BJ (cell line): ENCODE measurements around the gene CFAP141. TPM values are rescaled to one million over a fixed set of nuclear protein-coding genes. Genes with fewer than 3 reads are reported as not detected.

Experiments used
- CTCF ChIA-PET: fragments of 350-600 bp; formaldehyde crosslinking; extraction: SDS; loops from one replicate; lab custom pipeline; 2021; ENCODE audit warnings: antibody characterized with exemption, inconsistent platforms; lab: Yijun Ruan, JAX
- POLR2A ChIA-PET: fragments of 300-600 bp; sonication (Branson Sonifier 250); formaldehyde crosslinking; extraction: SDS; loops from one replicate; lab custom pipeline; 2021; ENCODE audit warnings: antibody characterized with exemption; lab: Charles Lee
- DNase-seq: peaks from one replicate; pipeline ENCODE4 v3.0.0-alpha.2; 2011; ENCODE audit warnings: low read depth
- H3K27me3 ChIP-seq: 2 replicates; pipeline ENCODE4 v1.6.0; 2011; ENCODE audit warnings: low read length; ENCODE audit not compliant: control insufficient read depth, insufficient read depth
- H3K36me3 ChIP-seq: 2 replicates; pipeline ENCODE4 v1.5.1; 2011; ENCODE audit warnings: low read length; ENCODE audit not compliant: control insufficient read depth, insufficient read depth
- H3K4me3 ChIP-seq: 2 replicates; pipeline ENCODE4 v1.5.1; 2011; ENCODE audit warnings: low read depth, mild to moderate bottlenecking, control low read depth, low read length
- polyA plus RNA-seq: library from polyadenylated mRNA; depleted of rRNA; stranded (reverse); fragments of >200 nt; gene quantifications from 2 replicates; pipeline ENCODE4 v1.2.3, GENCODE V29; 2011
- TF ChIP-seq, protein P1 (sequence below): IDR thresholded peaks from 2 replicates; pipeline ENCODE4 v1.5.1; 2011; ENCODE audit warnings: low read depth, mild to moderate bottlenecking, control low read depth, inconsistent platforms, low read length, moderate library complexity; ENCODE audit not compliant: insufficient read depth

Gene CFAP141
- polyA plus RNA-seq, 1 experiment, result not detected

DNA sequence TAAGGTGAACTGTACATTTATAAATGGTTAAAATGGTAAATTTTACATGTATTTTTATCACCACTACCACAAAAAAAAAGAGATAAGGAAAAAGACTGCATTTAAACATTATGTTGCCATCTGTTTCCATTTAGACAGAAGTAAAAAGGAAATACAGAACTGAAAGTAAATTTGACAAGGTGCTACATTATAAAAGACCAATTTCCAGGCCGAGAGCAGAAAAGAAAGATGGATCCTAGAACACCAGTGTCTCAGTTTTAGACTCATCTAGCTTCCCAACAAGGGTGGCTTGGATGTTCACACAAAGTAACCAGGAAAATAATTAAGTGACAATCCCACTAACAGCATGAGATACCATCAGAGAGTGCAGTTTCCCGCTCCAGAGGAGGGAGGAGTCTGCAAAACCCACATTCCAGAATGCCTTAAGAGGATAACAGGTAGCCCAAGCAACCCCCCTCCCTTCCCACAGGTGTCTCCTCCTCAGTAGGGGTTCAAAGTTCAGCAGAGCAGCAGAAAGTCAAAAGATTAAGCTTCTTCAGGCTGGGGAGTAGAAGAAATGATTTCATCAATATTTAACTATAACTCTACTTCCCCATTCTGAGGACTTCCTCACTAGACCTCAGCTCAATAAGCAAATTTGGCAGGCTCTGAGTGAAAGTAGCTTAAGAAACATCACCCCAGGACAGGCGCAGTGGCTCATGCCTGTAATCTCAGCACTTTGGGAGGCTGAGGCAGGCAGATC, 26.0 kb downstream of the CFAP141 start:
- DNase-seq, result no peak
- no peaks in the 10 kb centered on the region for H3K27me3 ChIP-seq
- H3K36me3 ChIP-seq, result peaks cover 4% of the 10 kb centered on the region
- TF ChIP-seq, protein P1, sequence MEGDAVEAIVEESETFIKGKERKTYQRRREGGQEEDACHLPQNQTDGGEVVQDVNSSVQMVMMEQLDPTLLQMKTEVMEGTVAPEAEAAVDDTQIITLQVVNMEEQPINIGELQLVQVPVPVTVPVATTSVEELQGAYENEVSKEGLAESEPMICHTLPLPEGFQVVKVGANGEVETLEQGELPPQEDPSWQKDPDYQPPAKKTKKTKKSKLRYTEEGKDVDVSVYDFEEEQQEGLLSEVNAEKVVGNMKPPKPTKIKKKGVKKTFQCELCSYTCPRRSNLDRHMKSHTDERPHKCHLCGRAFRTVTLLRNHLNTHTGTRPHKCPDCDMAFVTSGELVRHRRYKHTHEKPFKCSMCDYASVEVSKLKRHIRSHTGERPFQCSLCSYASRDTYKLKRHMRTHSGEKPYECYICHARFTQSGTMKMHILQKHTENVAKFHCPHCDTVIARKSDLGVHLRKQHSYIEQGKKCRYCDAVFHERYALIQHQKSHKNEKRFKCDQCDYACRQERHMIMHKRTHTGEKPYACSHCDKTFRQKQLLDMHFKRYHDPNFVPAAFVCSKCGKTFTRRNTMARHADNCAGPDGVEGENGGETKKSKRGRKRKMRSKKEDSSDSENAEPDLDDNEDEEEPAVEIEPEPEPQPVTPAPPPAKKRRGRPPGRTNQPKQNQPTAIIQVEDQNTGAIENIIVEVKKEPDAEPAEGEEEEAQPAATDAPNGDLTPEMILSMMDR, result no peak
- ChIA-PET CTCF (interaction anchor here (1.6 kb wide), 1 partner anchor 145 kb away, joined by 3 read pairs; the partner anchor contains the start of gene ATP8B2), POLR2A (no interaction called here)
- no peak overlapping the region for H3K4me3 ChIP-seq

DNA sequence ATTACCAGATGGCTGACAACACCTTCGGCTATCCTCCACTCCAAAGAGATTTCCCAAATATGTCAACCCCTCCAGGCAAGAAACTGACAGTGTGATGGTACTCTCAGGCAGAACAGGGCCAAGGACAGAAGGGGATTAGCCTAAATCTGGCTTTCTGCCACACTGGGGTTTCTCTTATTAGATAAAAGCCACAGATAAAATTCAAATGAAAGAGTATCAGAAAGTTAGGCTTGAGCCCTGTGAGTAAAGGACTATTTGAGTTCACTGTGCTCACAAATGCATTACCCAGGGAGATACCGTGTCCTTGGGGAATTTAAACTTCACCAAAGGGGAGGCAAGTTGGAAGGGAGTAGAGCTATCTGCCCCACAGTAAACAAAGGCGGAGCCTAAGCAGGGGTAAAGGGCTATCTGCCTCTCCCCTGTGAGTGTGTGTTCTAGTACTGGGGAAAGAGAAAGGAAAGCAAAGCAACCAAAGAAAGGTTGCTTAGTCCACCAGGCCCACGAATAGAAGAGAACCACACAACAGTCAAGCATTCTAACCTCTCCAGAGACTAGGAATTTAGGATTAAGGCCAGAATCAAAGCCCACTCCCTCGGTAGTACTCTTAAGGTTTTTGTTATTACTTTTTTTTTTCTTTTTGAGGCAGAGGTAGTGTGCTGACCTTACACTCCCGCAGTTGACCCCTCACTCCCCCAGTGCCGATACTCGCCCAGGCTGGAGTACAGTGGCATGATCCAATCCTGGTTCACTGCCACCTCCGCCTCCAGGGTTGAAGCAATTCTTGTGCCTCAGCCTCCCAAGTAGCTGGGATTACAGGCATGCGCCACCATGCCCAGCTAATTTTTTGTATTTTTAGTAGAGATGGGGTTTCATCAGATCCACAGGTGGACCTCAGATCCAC, 27.0 kb downstream of the CFAP141 start:
- TF ChIP-seq, protein P1, result no peak
- ChIA-PET CTCF (interaction anchor here (1.6 kb wide), 1 partner anchor 146 kb away, joined by 3 read pairs; the partner anchor contains the start of gene ATP8B2), POLR2A (interaction anchor here (0.6 kb wide), 1 partner anchor 189 kb away, joined by 3 read pairs; the partner anchor contains the start of gene RPS27)
- Histone ChIP-seq H3K36me3 (peaks cover 5% of the 10 kb centered on the region), H3K27me3 (no peaks in the 10 kb centered on the region), H3K4me3 (no peak overlapping the region)
- DNase-seq, result no peak

DNA sequence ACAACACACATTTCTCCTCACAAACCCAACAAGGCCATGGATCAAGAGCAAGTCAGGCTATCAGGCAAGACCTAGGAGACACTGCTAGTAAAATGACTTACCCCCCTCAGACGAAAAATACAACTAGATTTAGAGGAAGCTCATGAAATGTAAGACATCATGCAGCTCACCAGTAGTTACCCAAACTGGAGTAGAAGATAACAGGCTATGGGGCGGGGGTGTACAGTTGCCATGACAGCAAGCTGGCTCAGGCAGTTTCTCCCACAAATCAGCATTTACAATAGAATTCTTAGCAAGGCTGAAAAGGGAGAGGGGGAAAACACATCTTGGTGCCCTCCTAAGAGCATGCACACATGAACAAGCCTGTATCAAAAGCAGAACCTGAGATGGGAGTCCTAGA, 28.1 kb downstream of the CFAP141 start:
- no peaks in the 10 kb centered on the region for H3K27me3 ChIP-seq
- ChIA-PET CTCF (no interaction called here), POLR2A (no interaction called here)
- H3K36me3 ChIP-seq, result peaks cover 7% of the 10 kb centered on the region
- no peak overlapping the region for H3K4me3 ChIP-seq
- no peak for DNase-seq
- TF ChIP-seq, protein P1, result no peak

DNA sequence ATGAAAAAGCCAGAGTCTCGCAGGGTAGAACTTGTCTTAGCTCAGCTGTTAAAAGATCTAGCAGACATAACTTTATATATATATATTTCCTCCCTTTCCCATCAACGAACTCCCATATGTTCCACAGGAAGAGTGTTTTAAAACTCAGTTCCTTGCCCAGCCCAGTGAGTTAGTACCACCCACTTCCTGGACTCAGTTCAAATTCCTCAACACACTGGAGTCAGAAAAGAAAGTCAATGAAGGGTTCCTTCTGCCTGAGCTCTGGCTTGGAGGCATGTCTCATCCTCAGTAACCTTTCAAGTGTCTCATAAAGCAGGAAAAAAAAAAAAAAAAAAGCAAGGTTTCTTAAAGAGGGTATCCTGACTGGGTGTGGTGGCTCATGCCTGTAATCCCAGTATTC, 29.8 kb downstream of the CFAP141 start:
- TF ChIP-seq, protein P1, result no peak
- Histone ChIP-seq H3K36me3 (peaks cover 20% of the 10 kb centered on the region), H3K4me3 (no peak overlapping the region), H3K27me3 (no peaks in the 10 kb centered on the region)
- no peak for DNase-seq
- ChIA-PET POLR2A (interaction anchor here (0.7 kb wide), 1 partner anchor 53 kb away, joined by 3 read pairs; no protein-coding TSS in a partner anchor), CTCF (interaction anchor here (2.1 kb wide), 1 partner anchor 14 kb away, joined by 4 read pairs; no protein-coding TSS in a partner anchor)

DNA sequence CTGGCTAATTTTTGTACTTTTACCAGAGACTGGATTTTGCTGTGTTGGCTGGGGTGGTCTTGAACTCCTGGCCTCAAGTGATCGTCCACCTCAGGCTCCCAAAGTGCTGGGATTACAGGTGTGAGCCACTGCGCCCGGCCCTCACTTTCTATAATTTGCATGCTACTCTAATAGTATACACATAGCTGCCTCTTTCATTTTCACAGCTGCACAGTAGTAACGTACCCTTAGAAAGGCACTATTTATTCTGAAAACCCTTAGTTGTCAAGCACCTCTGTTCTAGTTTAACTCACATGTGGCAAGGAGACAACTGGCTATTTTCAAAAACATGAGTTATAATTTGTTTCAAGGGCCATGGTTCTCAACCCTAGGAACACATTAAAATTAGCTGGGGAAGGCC, 31.5 kb downstream of the CFAP141 start:
- Histone ChIP-seq H3K4me3 (no peak overlapping the region), H3K27me3 (no peaks in the 10 kb centered on the region), H3K36me3 (peaks cover 30% of the 10 kb centered on the region)
- TF ChIP-seq, protein P1, result no peak
- ChIA-PET CTCF (no interaction called here), POLR2A (no interaction called here)
- no peak for DNase-seq
